Measurements from ENCODE around the gene COX10.
"Not testable (repeated sequence)": the region's sequence is repeated elsewhere in the genome, so short reads cannot be mapped to it uniquely, and the experiment has no call there.

Gene COX10

DNA sequence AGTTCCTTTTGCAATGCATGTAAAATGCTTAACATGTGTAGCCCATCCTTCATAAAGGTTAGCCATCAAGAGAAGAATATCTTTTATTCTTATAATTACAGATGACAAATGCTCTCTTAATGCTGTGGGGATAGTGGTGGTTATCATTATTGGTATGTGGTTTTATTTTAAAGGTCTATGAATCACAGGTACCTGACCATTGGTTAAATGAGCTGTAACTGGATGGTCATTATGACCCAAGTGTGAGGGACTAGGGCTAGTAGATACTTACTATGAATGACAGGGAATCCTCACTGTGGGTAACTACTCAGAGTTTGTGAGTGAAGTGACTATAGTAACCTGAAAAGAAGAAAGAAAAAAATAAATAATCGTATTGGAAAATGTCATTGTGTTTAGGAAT lies 88.5 kb downstream of the COX10 start:
- H3K27ac ChIP-seq: no peak overlapping the region
- ChIA-PET POLR2A (ENCODE audit: low non-redundant PET) (no interaction called here), CTCF (interaction anchor here (0.6 kb wide), 1 partner anchor 1265 kb away, joined by 10 read pairs; no protein-coding TSS in a partner anchor)
- no peak for TF ChIP-seq CTCF (conservative IDR thresholded peaks at IDR 0.05; ENCODE audit: low read depth)
- DNase-seq (ENCODE audit: low spot score): no peak

- no peak for TF ChIP-seq CTCF (conservative IDR thresholded peaks at IDR 0.05; ENCODE audit: low read depth)
- DNase-seq (ENCODE audit: low spot score): no peak
- ChIA-PET POLR2A (ENCODE audit: low non-redundant PET) (no interaction called here), CTCF (interaction anchor here (0.6 kb wide), 1 partner anchor 121 kb away, joined by 3 read pairs; no protein-coding TSS in a partner anchor)
- H3K27ac ChIP-seq: no peak overlapping the region
These were observed 89.4 kb downstream of the COX10 start for GRCh38 chr17:14158707-14159106.

GRCh38 chr17:14161419-14161818 lies 92.1 kb downstream of the COX10 start:
- no peak for DNase-seq (ENCODE audit: low spot score)
- POLR2A ChIA-PET (ENCODE audit: low non-redundant PET): no interaction called here
- no peak overlapping the region for H3K27ac ChIP-seq
- TF ChIP-seq CTCF (conservative IDR thresholded peaks at IDR 0.05; ENCODE audit: low read depth): no peak
- CTCF ChIA-PET: no interaction called here

DNA sequence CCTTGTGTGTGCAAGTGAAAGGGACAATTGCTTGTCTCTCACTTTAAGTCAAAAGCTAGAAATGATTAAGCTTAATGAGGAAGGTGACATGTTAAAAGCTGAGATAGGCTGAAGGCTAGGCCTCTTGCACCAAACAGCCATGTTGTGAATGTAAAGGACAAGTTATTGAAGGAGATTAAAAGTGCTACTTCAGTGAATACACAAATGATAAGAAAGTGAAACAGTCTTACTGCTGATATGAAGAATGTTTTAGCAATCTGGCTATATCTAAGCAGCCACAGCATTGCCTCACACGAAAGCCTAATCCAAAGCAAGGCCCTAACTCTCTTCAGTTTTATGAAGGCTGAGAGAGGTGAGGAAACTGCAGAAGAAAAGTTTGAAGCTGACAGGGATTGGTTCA lies 96.3 kb downstream of the COX10 start:
- TF ChIP-seq CTCF (conservative IDR thresholded peaks at IDR 0.05; ENCODE audit: low read depth): no peak
- CTCF ChIA-PET: no interaction called here
- no peak for DNase-seq (ENCODE audit: low spot score)
- POLR2A ChIA-PET (ENCODE audit: low non-redundant PET): no interaction called here
- H3K27ac ChIP-seq: no peak overlapping the region

DNA sequence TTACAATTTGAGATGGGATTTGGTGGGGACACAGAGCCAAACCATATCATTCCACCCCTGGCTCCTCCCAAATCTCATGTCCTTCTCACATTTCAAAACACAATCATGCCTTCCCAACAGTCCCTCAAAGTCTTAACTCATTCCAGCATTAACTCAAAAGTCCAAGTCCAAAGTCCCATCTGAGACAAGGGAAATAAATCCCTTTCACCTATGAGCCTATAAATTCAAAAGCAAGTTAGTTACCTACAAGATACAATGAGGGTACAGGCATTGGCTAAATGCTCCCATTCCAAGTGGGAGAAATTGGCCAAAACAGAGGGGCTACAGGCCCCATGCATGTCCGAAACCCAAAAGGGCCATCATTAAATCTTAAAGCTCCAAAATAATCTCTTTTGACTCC lies 98.5 kb downstream of the COX10 start:
- POLR2A ChIA-PET (ENCODE audit: low non-redundant PET); CTCF ChIA-PET: not testable (repeated sequence)

GRCh38 chr17:14168582-14168981 lies 99.3 kb downstream of the COX10 start:
- POLR2A ChIA-PET (ENCODE audit: low non-redundant PET): no interaction called here
- CTCF ChIA-PET: no interaction called here
- DNase-seq (ENCODE audit: low spot score): no peak
- TF ChIP-seq CTCF (conservative IDR thresholded peaks at IDR 0.05; ENCODE audit: low read depth): no peak
- no peak overlapping the region for H3K27ac ChIP-seq

More for the DNA sequence above, 98.5 kb downstream of the COX10 start:
- not testable (repeated sequence) for H3K27ac ChIP-seq; DNase-seq (ENCODE audit: low spot score)

DNA sequence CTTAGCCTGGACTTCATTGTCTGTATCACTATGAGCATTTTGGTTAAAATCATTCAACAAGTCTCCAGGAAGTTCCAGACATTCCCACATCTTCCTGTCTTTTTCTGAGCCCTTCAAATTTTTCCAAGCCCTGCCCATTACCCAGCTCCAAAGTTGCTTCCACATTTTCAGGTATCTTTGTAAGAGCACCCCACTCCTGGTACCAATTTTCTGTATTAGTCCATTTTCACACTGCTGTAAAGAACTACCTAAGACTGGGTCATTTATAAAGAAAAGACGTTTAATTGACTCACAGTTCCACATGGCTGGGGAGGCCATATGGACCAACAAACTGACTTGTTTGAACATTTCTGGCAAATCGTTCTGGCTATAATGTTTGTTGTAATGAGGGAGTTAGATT lies 100.0 kb downstream of the COX10 start:
- no peak for TF ChIP-seq CTCF (conservative IDR thresholded peaks at IDR 0.05; ENCODE audit: low read depth)
- ChIA-PET CTCF (no interaction called here), POLR2A (ENCODE audit: low non-redundant PET) (no interaction called here)
- no peak overlapping the region for H3K27ac ChIP-seq
- DNase-seq (ENCODE audit: low spot score): no peak
